ENCODE measurements around the gene KRTAP10-9. TPM values are rescaled to one million over a fixed set of nuclear protein-coding genes. Genes with fewer than 3 reads are reported as not detected.

Gene KRTAP10-9, protein sequence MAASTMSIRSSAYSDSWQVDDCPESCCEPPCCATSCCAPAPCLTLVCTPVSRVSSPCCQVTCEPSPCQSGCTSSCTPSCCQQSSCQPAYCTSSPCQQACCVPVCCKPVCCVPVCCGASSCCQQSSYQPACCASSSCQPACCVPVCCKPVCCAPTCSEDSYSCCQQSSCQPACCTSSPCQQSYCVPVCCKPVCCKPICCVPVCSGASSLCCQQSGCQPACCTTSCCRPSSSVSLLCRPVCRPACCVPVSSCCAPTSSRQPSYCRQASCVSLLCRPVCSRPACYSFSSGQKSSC
- polyA plus RNA-seq (2012; rRNA removed): not detected in 2 replicates
- polyA plus RNA-seq (2012; cell fraction: cytosol; rRNA removed): not detected in 2 replicates
- polyA plus RNA-seq (2012; cell fraction: nucleus; rRNA removed): not detected in 2 replicates

GRCh38 chr21:44626673-44627143, at the start of gene KRTAP10-9:
TSS of gene KRTAP10-9 (plus strand) at chr21:44627093. CDS start at chr21:44627172, 79 bp downstream.
- TF ChIP-seq MXI1 (IDR thresholded peaks at IDR 0.05; ENCODE audit: low read depth, low read length) (no peak), MAX (IDR thresholded peaks at IDR 0.05; ENCODE audit: low read depth) (no peak), TAF1 (IDR thresholded peaks at IDR 0.05; ENCODE audit: borderline replicate concordance, low read depth, low read length) (no peak), RXRA (IDR thresholded peaks at IDR 0.05; ENCODE audit: borderline replicate concordance, low read depth) (no peak), RFX5 (IDR thresholded peaks at IDR 0.05; ENCODE audit: low read length) (no peak), RAD21 (IDR thresholded peaks at IDR 0.05; ENCODE audit: low read length) (no peak), TCF12 (IDR thresholded peaks at IDR 0.05) (no peak), USF1 (IDR thresholded peaks at IDR 0.05; ENCODE audit: borderline replicate concordance, low read depth) (no peak), GATA2 (CRISPR knock-in tag; IDR thresholded peaks at IDR 0.05) (no peak), FOXM1 (IDR thresholded peaks at IDR 0.05; ENCODE audit: low read depth) (no peak), EZH2phosphoT487 (IDR thresholded peaks at IDR 0.05; ENCODE audit: borderline replicate concordance, low read depth) (no peak), PBX3 (IDR thresholded peaks at IDR 0.05) (no peak), GABPA (IDR thresholded peaks at IDR 0.05; ENCODE audit: low read depth) (no peak), MEF2A (IDR thresholded peaks at IDR 0.05; ENCODE audit: borderline replicate concordance, low read depth) (no peak), TEAD4 (IDR thresholded peaks at IDR 0.05; ENCODE audit: borderline replicate concordance, insufficient read depth) (no peak), CHD2 (IDR thresholded peaks at IDR 0.05; ENCODE audit: low read length, partially characterized antibody) (no peak)
- TF ChIP-seq, protein P1, sequence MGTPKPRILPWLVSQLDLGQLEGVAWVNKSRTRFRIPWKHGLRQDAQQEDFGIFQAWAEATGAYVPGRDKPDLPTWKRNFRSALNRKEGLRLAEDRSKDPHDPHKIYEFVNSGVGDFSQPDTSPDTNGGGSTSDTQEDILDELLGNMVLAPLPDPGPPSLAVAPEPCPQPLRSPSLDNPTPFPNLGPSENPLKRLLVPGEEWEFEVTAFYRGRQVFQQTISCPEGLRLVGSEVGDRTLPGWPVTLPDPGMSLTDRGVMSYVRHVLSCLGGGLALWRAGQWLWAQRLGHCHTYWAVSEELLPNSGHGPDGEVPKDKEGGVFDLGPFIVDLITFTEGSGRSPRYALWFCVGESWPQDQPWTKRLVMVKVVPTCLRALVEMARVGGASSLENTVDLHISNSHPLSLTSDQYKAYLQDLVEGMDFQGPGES (IDR thresholded peaks at IDR 0.05; ENCODE audit: low read depth, low read length): no peak
- TF ChIP-seq, protein P2, sequence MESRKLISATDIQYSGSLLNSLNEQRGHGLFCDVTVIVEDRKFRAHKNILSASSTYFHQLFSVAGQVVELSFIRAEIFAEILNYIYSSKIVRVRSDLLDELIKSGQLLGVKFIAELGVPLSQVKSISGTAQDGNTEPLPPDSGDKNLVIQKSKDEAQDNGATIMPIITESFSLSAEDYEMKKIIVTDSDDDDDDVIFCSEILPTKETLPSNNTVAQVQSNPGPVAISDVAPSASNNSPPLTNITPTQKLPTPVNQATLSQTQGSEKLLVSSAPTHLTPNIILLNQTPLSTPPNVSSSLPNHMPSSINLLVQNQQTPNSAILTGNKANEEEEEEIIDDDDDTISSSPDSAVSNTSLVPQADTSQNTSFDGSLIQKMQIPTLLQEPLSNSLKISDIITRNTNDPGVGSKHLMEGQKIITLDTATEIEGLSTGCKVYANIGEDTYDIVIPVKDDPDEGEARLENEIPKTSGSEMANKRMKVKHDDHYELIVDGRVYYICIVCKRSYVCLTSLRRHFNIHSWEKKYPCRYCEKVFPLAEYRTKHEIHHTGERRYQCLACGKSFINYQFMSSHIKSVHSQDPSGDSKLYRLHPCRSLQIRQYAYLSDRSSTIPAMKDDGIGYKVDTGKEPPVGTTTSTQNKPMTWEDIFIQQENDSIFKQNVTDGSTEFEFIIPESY (IDR thresholded peaks at IDR 0.05; ENCODE audit: borderline replicate concordance, low read depth): no peak
- POLR2A ChIA-PET: no interaction called here

More at GRCh38 chr21:44626673-44627143, at the start of gene KRTAP10-9:
- WGBS (ENCODE audit: low lambda C conversion rate): 17% methylated on average over 2 of the region's 7 CpGs
- peaks cover 10% of the 10 kb centered on the region; the same call in 1 of the 2 replicates for H3K9me3 ChIP-seq
- CTCF ChIA-PET: interaction anchor here (4.4 kb wide), 1 partner anchor 167 kb away, joined by 15 read pairs; no protein-coding TSS in a partner anchor
- H4K20me1 ChIP-seq (ENCODE audit: insufficient read depth): no peaks in the 10 kb centered on the region
- H2AFZ ChIP-seq (ENCODE audit: low read depth): no peak within 1 kb of the TSS
- H3K9ac ChIP-seq: no peak within 1 kb of the TSS
- no peak within 1 kb of the TSS for H3K4me2 ChIP-seq
- H3K27me3 ChIP-seq (ENCODE audit: insufficient read depth): peaks cover 11% of the 10 kb centered on the region; the same call in 1 of the 2 replicates
- no peaks in the 10 kb centered on the region for H3K79me2 ChIP-seq (ENCODE audit: insufficient read depth)
- no peaks in the 10 kb centered on the region for H3K9me2 ChIP-seq
- no peak within 1 kb of the TSS for H3K4me3 ChIP-seq (ENCODE audit: low read depth in 2 of 2, low read length in 1 of 2)
- H3F3A ChIP-seq (replicated peaks; ENCODE audit: insufficient read depth): no peaks in the 10 kb centered on the region
- H3K27ac ChIP-seq (ENCODE audit: low read depth in 2 of 2, low read length in 1 of 2): no peak within 1 kb of the TSS
- no peak for DNase-seq
- H3K4me1 ChIP-seq (ENCODE audit: control insufficient read depth in 1 of 2, insufficient read depth in 2 of 2, low read depth in 1 of 2, low read length in 1 of 2): no peaks in the 10 kb centered on the region; a peak in 1 of 4 replicates
- H3K36me3 ChIP-seq (replicated peaks in 1 of 2; ENCODE audit: control insufficient read depth in 1 of 2, insufficient read depth in 2 of 2, low read length in 1 of 2): peaks cover 0 to 3% of the 10 kb centered on the region in 2 experiments
